ENCODE data around the gene HS3ST1. TPM values are rescaled to one million over a fixed set of nuclear protein-coding genes. Genes with fewer than 3 reads are reported as not detected.

Gene HS3ST1
- total RNA-seq, 1 donor from 2014 or later: 1.7 TPM

- no peak for DNase-seq
- Mint-ChIP-seq H3K27me3 (ENCODE audit: unreplicated experiment) (no peaks in the 10 kb centered on the region), H3K36me3 (ENCODE audit: unreplicated experiment) (no peaks in the 10 kb centered on the region), H3K4me1 (ENCODE audit: low read depth, unreplicated experiment) (peaks cover 4% of the 10 kb centered on the region), H3K9me3 (ENCODE audit: unreplicated experiment) (no peaks in the 10 kb centered on the region), H3K27ac (ENCODE audit: unreplicated experiment) (no peak overlapping the region), H3K4me3 (ENCODE audit: unreplicated experiment) (no peak overlapping the region)
- no peak for TF ChIP-seq CTCF (IDR thresholded peaks at IDR 0.05; ENCODE audit: partially characterized antibody, unreplicated experiment)
Measured at GRCh38 chr4:11412211-11412610, 16.5 kb downstream of the HS3ST1 start.

GRCh38 chr4:11409632-11410031 lies 19.1 kb downstream of the HS3ST1 start:
- Mint-ChIP-seq H3K4me1 (ENCODE audit: low read depth, unreplicated experiment) (peaks cover 4% of the 10 kb centered on the region), H3K9me3 (ENCODE audit: unreplicated experiment) (no peaks in the 10 kb centered on the region), H3K27me3 (ENCODE audit: unreplicated experiment) (no peaks in the 10 kb centered on the region), H3K4me3 (ENCODE audit: unreplicated experiment) (no peak overlapping the region), H3K27ac (ENCODE audit: unreplicated experiment) (no peak overlapping the region), H3K36me3 (ENCODE audit: unreplicated experiment) (no peaks in the 10 kb centered on the region)
- no peak for DNase-seq
- TF ChIP-seq CTCF (IDR thresholded peaks at IDR 0.05; ENCODE audit: partially characterized antibody, unreplicated experiment): no peak

GRCh38 chr4:11408233-11408967 lies 20.3 kb downstream of the HS3ST1 start:
- DNase-seq: no peak
- H3K9me3 Mint-ChIP-seq (ENCODE audit: unreplicated experiment): no peaks in the 10 kb centered on the region
- TF ChIP-seq CTCF (IDR thresholded peaks at IDR 0.05; ENCODE audit: partially characterized antibody, unreplicated experiment): no peak
- peaks cover 4% of the 10 kb centered on the region for H3K4me1 Mint-ChIP-seq (ENCODE audit: low read depth, unreplicated experiment)
- H3K27me3 Mint-ChIP-seq (ENCODE audit: unreplicated experiment): no peaks in the 10 kb centered on the region
- no peak overlapping the region for H3K27ac Mint-ChIP-seq (ENCODE audit: unreplicated experiment)
- H3K4me3 Mint-ChIP-seq (ENCODE audit: unreplicated experiment): no peak overlapping the region
- H3K36me3 Mint-ChIP-seq (ENCODE audit: unreplicated experiment): no peaks in the 10 kb centered on the region

GRCh38 chr4:11407551-11407950 lies 21.1 kb downstream of the HS3ST1 start:
- Mint-ChIP-seq H3K9me3 (ENCODE audit: unreplicated experiment) (no peaks in the 10 kb centered on the region), H3K36me3 (ENCODE audit: unreplicated experiment) (no peaks in the 10 kb centered on the region), H3K27ac (ENCODE audit: unreplicated experiment) (no peak overlapping the region), H3K4me3 (ENCODE audit: unreplicated experiment) (no peak overlapping the region), H3K27me3 (ENCODE audit: unreplicated experiment) (no peaks in the 10 kb centered on the region), H3K4me1 (ENCODE audit: low read depth, unreplicated experiment) (peaks cover 4% of the 10 kb centered on the region)
- TF ChIP-seq CTCF (IDR thresholded peaks at IDR 0.05; ENCODE audit: partially characterized antibody, unreplicated experiment): no peak
- no peak for DNase-seq

- Mint-ChIP-seq H3K9me3 (ENCODE audit: unreplicated experiment) (no peaks in the 10 kb centered on the region), H3K4me1 (ENCODE audit: low read depth, unreplicated experiment) (peaks cover 4% of the 10 kb centered on the region), H3K4me3 (ENCODE audit: unreplicated experiment) (no peak overlapping the region), H3K27me3 (ENCODE audit: unreplicated experiment) (no peaks in the 10 kb centered on the region), H3K27ac (ENCODE audit: unreplicated experiment) (no peak overlapping the region), H3K36me3 (ENCODE audit: unreplicated experiment) (no peaks in the 10 kb centered on the region)
- no peak for TF ChIP-seq CTCF (IDR thresholded peaks at IDR 0.05; ENCODE audit: partially characterized antibody, unreplicated experiment)
- no peak for DNase-seq
Measured at GRCh38 chr4:11404431-11404830, 24.3 kb downstream of the HS3ST1 start.

Data from glutamatergic neuron (in vitro differentiated cells).